8988T (cell line): ENCODE results near the gene LRRC25.
A peak's percentile ranks its signal among the peaks of the same experiment; 100 is the strongest.
"Not testable (repeated sequence)": the region's sequence is repeated elsewhere in the genome, so short reads cannot be mapped to it uniquely, and the experiment has no call there.

Experiments used
- DNase-seq: peaks from one replicate; pipeline ENCODE4 v3.0.0; 2011

LRRC25 gene

DNA sequence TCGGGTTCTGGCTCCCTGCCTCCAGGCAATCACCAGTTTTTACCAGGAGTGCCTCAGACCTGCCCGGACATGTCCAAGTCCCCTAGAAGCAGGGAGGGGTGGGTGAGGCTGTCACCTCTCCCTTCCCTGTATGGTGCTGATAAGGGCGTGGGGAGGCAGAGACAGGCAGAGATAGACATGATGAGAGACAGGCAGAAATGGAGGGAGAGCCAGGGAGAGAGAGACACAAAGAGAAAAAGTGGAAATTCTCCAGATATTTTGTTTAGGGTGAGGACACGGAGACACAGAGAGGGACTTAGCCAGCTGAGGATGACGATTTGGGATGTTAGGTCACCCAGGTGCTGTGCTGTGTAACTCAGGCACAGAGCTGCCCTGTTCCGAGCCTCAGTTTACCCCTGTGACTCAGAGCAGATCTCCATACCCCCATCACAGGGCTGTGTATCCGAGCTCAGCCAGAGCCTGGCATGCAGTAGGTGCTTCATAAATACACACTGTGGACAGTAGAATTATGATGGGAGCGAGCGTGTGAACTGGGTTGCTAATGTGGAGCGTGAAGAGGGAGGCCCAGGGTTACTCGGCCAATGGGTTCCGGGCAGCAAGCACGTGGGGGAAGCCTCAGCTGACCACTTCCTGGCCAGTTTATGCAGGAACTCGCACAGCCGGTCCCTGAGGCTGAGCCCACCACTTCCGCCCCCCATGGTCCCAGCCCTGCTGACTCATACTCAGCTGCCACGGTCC lies 23.4 kb downstream of the LRRC25 start:
- DNase-seq: peak; percentile 85

DNA sequence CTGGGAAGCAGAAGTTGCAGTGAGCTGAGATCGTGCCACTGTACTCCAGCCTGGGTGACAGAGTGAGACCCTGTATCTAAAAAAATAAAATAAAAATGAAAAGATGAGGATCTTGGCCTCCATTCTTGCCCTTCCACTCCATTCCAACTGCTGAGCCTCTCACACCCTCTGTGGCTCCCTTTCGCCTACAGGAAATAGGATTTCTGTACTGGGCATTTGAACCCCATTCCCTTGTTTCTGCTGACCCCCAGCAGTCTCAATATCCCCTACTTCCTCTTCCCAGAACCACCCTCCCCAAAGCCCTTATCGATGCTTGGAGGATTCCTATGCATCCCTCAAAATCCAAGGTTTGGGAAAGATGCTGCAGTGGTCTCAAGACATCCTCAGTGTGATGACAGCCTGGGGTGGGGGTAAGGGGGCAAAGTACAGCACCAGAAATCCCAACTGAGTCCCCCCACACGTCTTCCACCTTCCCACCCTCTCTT lies 24.0 kb downstream of the LRRC25 start:
- DNase-seq: no peak

DNA sequence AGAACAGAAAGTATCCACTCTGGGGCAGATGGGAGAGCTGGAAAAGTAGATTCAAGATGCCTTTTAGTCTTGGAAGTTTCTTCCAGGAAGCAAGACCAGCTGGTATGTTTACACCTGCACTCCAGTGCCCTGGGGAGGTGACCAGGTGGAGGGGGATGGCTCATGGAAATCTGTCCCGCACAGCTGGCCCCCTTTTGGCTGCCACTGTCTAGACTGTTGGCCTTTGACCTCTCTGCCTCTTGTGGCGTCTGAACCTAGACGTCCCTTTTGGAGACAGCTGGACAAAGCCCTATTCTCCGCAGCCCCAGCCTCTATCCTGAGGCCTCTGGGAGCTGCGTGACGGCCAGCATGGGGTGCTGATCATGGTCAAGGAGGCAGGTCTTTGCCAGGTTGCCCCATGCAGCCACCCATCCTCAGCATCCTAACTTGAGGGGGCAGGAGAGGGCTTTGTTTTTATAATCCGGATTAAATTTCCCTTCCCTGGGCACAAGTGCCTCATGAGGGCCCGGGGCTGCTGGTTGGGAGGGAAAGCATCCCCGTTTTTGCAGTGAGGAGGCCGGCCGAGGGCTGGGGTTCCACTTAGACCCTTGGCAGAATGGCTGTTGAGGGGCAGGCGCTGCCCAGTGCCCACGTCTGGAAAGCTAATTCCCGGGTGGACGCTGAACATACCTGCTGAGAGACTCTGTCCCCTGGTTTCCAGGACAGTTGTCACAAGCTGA lies 28.8 kb downstream of the LRRC25 start:
- DNase-seq: no peak

- no peak for DNase-seq
Observed at GRCh38 chr19:18366021-18366435, 31.4 kb downstream of the LRRC25 start.

- DNase-seq: peak; percentile 65
Observed at GRCh38 chr19:18364826-18365528, 32.4 kb downstream of the LRRC25 start.

GRCh38 chr19:18364277-18364825 lies 33.1 kb downstream of the LRRC25 start:
- DNase-seq: not testable (repeated sequence)

GRCh38 chr19:18363787-18364186 lies 33.6 kb downstream of the LRRC25 start:
- DNase-seq: no peak

DNA sequence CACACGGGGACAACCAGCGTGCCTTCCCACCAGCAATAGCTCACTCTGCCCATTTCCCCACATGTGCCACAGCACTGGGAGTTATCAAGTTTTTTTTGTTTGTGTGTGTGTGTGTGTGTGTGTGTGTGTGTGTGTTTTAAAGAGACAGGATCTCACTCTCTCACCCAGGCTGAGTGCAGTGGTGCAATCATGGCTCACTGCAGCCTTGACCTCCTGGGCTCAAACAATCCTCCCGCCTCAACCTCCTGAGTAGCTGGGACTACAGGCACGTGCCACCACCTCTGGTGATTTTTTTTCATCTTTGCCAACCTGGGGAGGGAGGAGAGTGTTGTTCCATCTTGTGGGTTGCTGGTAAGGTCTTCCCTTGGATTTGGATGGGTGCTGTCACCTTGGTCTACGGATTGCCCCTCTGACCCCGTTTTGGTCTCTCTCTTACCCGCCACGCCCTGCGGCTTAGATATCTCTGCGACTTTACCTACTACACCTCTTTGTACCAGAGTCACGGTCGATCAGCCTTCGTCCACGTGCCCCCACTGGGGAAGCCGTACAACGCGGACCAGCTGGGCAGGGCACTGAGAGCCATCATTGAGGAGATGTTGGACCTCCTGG lies 34.4 kb downstream of the LRRC25 start:
- no peak for DNase-seq

GRCh38 chr19:18361646-18362045 lies 35.8 kb downstream of the LRRC25 start:
- DNase-seq: no peak

- DNase-seq: no peak
Observed at GRCh38 chr19:18357041-18357440, 40.4 kb downstream of the LRRC25 start.

- not testable (repeated sequence) for DNase-seq
Observed at GRCh38 chr19:18354743-18355142, 42.7 kb downstream of the LRRC25 start.

DNA sequence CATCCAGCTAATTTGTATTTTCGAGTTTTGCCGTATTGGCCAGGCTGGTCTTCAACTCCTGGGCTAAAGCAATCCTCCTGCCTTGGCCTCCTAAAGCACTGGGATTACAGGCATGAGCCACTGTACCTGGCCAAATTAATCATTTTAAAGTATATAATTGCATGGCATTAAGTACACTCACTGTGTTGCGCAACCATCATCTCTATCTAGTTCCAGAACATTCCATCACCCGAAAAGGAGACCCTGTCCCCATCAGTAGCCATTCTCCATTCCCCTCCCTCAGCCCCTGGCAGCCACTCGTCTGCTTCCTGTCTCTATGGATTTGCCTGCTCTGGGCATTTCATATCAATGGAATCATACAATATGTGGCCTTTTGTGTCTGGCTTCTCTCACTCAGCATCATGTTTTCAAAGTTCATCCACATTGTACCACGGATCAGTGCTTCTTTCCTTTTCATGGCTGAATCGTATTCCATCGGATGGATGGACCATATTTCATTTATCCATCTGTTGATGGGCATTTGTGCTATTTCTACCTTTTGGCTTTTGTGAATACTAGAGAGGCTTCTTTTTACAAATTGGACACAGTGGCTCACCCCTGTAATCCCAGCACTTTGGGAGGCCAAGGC lies 43.9 kb downstream of the LRRC25 start:
- no peak for DNase-seq

DNA sequence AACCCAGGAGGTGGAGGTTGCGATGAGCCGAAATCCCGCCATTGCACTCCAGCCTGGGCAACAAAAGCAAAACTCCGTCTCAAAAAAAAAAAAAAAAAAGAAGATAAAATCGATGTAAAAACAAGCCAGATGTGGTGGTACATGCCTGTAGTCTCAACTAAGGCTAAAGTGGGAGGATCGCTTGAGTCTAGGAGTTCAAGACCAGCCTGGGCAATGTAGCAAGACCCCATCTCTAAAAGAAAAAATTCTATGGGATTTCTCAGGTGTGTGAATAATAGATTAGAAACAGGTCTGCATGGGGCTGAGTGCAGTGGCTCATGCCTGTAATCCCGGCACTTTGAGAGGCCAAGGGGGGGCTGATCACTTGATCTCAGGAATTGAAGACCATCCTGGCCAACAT lies 45.9 kb downstream of the LRRC25 start:
- no peak for DNase-seq

DNA sequence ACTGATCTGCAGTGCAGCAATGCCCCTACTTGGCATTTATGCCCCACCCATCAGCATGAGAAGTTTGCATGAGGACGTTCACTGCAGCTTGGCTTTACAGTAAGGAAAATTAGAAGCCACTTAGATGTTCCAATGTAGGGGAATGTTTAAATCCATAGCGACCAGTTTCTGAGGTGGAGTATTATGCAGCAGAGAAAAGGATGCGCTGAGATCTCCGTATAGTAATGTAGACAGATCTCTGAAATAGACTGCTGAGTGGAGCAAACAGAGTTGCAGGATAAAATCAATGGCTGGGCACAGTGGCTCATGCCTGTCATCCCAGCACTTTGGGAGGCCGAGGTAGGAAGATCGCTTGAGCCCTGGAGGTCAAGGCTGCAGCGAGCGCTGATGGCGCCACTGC lies 46.9 kb downstream of the LRRC25 start:
- DNase-seq: no peak

DNA sequence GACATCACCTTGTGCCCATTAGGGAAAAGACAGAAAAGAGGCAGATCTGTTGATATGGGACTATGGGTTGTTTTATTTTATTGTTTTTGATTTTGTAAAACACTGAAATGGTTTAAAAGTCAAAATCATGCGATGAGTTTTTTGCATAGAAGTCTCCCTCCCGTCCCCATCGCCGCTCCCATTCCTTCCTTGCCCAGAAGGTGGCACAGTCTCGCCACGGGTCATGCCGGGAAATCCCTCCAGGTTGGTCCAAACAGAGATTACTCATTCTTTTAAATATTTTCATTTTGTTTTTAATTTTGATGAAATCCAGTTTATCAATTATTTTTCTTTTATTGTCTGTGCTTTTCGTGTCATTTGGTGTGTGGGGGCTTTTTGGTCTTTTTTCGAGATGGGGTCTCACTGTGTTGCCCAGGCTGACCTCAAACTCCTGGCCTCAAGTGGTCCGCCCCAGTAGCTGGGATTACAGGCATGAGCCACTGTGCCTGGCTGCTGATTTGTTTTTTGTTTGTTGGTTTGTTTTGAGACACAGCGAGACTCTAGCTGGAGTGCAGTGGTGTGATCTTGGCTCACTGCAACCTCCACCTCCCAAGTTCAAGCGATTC lies 47.8 kb downstream of the LRRC25 start:
- peak; percentile 79 for DNase-seq

- not testable (repeated sequence) for DNase-seq
Observed at GRCh38 chr19:18348818-18349339, 48.5 kb downstream of the LRRC25 start.

DNA sequence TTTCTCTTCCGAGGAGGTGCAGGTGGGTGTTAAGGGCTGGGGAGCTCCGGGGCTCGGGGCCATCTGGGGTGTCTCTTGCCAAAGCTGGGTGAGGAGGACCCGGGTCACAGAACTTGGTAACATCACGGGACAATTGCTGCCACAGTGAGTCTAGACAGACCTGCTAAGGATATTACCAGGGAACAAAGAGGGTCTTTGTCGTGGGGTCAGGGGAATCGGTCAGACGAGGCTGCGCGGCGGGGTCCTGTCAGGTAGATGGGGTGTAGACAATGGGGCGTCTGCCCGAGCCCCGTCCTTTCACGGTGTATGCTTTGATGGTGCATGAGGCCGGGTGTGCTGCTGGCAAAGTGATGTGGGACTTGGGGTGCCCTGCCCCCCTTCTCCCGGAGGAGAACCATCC lies 49.3 kb downstream of the LRRC25 start:
- DNase-seq: no peak

DNA sequence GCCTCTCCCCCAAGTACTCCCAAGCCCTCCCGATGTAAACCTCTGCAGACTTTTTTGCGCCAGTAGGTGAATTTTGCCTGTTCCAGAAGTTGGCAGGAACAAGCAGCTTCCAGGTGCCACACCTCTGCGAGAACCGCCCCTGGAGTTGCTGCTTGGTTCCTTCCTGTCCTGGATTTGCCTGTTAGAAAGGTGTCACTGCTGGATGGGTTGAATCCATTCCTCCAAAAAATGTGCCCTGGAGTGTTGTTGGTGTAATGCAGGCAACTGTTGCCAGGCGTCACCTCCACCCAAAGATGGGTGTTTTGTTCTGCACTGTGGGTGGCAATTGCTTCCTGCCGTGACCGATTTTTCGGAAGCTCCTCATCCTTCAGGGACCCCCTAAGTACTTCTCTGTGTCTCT lies 51.3 kb downstream of the LRRC25 start:
- DNase-seq: no peak

GRCh38 chr19:18345296-18345695 lies 52.1 kb downstream of the LRRC25 start:
- no peak for DNase-seq

DNA sequence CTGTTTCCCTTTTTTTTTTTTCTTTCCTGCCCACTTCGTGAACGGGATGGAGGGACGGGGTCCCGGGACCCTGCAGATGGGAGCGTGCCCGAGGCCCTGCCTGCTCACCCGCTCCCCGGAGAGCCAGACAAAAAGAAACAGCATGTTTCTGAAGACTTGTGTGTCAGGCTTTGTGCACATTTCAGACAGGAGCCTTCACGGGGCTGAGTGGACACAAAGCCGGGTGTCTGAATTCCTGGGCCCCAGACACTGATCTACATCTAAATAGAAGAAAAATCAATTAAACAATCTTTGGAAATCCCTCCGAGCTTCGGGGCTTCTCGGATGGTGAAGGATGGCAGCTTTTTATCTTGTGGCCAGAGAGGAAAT lies 52.9 kb downstream of the LRRC25 start:
- no peak for DNase-seq

GRCh38 chr19:18342090-18342632 lies 55.3 kb downstream of the LRRC25 start:
- no peak for DNase-seq
